DMS53 treated with DMSO at 0.1 percent for 48 hours (cell line): ENCODE results near the gene SGMS2.
"Not testable (repeated sequence)": the region's sequence is repeated elsewhere in the genome, so short reads cannot be mapped to it uniquely, and the experiment has no call there.

Source experiments
- DNase-seq: peaks from one replicate; lab custom pipeline; 2025; ENCODE audit not compliant: unreplicated experiment; lab: John Stamatoyannopoulos, UW

SGMS2 gene

GRCh38 chr4:107863850-107864371 is 39.2 kb downstream of the SGMS2 start:
- DNase-seq: no peak

GRCh38 chr4:107866726-107867125 is 42.0 kb downstream of the SGMS2 start:
- no peak for DNase-seq

GRCh38 chr4:107870236-107870635 is 45.5 kb downstream of the SGMS2 start:
- no peak for DNase-seq

- no peak for DNase-seq
Observed at GRCh38 chr4:107870916-107871786, 46.4 kb downstream of the SGMS2 start.

GRCh38 chr4:107874024-107874423 is 49.3 kb downstream of the SGMS2 start:
- no peak for DNase-seq

- DNase-seq: no peak
Observed at GRCh38 chr4:107876099-107876498, 51.4 kb downstream of the SGMS2 start.

GRCh38 chr4:107877361-107877760 is 52.6 kb downstream of the SGMS2 start:
- no peak for DNase-seq

GRCh38 chr4:107885865-107886264 is 61.1 kb downstream of the SGMS2 start:
- DNase-seq: no peak

GRCh38 chr4:107888237-107888636 is 63.5 kb downstream of the SGMS2 start:
- no peak for DNase-seq

GRCh38 chr4:107890779-107891178 is 66.0 kb downstream of the SGMS2 start:
- DNase-seq: no peak

- DNase-seq: no peak
Observed at GRCh38 chr4:107891299-107891698, 66.6 kb downstream of the SGMS2 start.

- no peak for DNase-seq
Observed at GRCh38 chr4:107893171-107894137, 68.7 kb downstream of the SGMS2 start.

- no peak for DNase-seq
Observed at GRCh38 chr4:107894138-107894603, 69.4 kb downstream of the SGMS2 start.

GRCh38 chr4:107896158-107896645 is 71.5 kb downstream of the SGMS2 start:
- DNase-seq: no peak

GRCh38 chr4:107896646-107897045 is 71.9 kb downstream of the SGMS2 start:
- DNase-seq: no peak

GRCh38 chr4:107897823-107898222 is 73.1 kb downstream of the SGMS2 start:
- no peak for DNase-seq

GRCh38 chr4:107900067-107900466 is 75.3 kb downstream of the SGMS2 start:
- DNase-seq: no peak

- DNase-seq: no peak
Observed at GRCh38 chr4:107900508-107900907, 75.8 kb downstream of the SGMS2 start.

- DNase-seq: no peak
Observed at GRCh38 chr4:107901213-107901934, 76.6 kb downstream of the SGMS2 start.

- DNase-seq: no peak
Observed at GRCh38 chr4:107902715-107903114, 78.0 kb downstream of the SGMS2 start.

GRCh38 chr4:107905082-107905481 is 80.3 kb downstream of the SGMS2 start:
- DNase-seq: not testable (repeated sequence)
